HG03342 (cell line): ENCODE results near the gene ITPK1.

Experiments
- ATAC-seq: cut with Tn5 transposase; IDR thresholded peaks from one replicate; pipeline ENCODE4 v1.9.1; 2021; ENCODE audit warnings: mild to moderate bottlenecking, moderate library complexity; ENCODE audit not compliant: unreplicated experiment

The ITPK1 gene

DNA sequence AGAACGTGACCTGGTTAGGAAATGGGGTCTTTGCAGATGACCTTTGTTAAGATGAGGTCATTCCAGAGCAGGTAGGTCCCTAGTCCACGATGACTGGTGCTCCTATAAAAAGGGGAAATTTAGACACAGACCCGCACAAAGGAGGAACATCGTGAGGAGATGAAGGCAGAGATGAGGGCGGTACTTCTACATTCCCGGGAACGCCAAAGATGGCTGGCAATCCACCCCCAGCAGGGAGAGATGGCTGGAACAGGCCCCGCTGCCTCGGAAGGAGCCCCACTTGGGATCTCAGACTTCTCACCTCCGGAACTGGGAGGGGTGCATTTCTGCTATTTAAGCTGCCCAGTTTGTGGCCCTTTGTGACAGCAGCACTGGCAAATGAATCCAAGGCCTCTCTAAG is 85.0 kb downstream of the ITPK1 start:
- ATAC-seq = no peak

DNA sequence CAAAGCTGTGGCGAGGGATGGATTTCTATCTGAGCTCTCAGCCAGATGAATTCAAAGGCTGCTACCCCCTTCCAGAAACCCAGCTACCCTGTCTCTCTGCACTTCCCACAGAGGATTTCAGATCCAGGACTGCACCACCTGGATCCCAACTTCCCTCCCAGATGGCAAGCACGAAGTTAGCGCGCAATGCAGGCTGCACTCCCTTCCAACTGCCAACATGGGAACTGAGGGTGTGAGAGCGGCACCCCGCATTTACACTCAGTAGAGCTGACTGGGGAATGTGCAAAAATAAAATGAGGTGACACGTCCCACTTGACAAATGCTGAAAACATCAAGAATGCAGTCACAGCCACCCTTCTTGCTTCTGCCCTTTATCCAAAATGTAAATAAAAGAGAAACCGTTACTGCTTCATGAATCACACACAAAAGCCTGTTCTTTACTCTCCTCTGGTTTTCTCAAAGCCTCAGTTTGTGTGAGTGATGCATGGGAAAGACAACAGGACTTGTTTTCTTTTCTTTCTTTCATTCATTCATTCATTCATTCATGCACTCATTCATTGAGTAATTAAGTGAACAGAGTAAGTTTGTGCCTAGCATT is 85.7 kb downstream of the ITPK1 start:
- ATAC-seq = no peak

DNA sequence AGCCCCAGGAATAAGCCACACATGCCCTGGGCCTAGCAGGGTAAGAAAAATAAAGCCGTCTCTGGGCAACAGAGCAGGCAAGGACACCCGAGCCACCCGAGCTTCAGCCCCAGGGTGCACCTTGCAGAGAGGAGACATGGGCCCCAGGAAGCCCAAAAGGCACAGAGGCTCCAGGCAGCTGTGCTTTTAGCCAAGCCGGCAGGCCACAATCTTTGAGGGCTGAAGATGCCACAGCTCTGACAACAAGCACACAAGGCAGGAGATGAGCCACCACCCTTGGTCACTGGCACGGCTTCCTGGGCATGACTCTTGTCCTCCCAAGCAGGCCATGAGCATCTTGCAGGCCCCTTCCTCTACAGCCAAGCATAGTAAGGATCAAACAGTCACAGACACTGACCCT is 86.3 kb downstream of the ITPK1 start:
- no peak for ATAC-seq

DNA sequence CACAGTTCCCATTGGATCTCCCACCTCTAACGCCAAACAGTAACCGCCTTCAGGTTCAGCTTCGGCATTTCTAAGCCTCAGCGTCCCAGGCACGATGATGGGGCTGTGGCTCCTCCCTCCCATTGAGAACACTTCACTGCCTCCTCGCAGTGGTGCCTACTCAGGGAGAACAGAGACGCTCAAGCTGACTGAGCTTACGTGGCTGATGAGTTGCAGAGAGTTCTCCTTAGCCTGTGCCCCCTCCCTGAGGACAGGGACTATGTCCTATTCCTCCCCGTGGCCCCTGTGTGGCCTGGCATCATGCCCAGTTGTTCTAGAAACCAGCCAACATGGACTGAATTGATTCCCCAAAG is 87.0 kb downstream of the ITPK1 start:
- ATAC-seq = no peak

DNA sequence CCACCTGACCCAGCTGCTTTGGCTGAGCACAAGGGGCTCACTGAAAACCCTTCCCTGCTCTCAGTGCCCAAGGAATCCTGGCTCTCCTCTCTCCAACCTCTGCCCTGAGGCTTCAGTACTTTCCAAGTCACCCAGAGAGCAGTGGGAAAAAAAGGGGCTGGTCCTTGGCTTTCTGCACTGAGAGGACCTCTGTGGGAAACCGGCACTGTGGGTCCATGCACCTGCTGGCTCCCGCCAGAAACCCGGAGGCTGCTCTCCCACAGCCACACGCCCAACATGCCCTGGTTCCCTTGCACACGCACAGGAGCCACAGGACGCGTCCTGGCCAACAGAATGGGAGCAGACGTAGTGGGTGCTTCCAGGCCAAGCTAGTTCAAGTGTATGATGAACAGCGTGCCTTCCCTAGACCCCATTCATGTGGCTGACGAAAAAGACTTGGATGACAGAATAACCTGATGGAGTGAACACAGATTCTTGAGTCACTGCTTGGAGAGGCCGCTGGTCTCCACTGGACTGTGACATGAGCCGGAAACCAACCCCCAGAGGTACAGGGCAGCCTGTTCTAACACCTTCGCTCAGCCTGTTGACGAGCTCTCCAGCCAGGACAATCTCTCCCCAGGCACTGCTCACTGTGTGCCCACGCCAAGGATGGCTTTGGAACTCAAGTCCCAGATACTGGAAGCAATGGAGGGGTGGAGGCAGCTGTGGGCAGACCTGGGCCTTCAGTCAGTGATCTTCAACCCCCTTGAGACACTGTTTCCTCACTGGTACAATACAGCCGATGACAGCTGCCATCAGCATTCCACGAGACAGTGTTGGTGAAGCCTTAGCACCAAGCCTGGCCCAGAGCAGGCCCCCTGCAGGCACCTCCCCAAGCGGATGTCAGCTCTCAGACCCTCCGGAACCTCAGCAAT is 87.7 kb downstream of the ITPK1 start:
- ATAC-seq = no peak

DNA sequence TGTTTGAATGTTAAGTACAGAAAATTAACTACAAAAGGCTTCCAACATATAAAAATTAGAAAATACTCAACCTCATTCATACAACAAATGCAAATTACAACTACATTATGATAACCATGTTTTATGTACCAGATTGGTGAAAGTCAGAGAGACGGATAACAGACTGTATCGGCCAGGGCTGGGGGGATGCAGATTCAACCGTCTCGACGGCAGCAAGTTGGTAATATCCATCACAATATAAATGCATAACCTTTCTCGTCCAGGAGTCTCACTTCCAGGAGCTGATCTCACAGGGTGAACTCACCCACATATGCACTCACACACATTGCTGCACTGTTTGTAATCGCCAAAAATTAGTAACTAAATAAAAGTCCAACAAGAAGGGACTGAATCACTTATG is 89.4 kb downstream of the ITPK1 start:
- ATAC-seq = no peak

DNA sequence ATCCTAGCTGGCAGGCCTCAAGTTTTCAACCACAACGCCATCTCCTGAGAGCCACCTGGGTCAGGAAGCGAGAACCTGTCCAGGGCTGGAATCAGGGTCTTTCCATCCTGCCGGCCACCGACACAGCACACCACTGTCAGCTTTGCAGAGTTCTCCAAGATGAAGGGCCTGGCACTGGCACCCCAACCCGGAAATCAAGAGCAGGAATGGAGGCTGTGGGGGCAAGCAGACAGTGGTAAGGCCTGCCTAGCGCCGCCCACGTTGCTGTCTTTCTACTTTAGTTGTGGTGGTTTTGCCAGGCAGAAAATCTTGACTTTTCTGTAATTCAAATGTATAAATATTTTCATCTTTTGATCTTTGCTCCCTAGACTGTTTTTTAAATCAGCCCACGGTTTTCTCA is 90.7 kb downstream of the ITPK1 start:
- no peak for ATAC-seq

DNA sequence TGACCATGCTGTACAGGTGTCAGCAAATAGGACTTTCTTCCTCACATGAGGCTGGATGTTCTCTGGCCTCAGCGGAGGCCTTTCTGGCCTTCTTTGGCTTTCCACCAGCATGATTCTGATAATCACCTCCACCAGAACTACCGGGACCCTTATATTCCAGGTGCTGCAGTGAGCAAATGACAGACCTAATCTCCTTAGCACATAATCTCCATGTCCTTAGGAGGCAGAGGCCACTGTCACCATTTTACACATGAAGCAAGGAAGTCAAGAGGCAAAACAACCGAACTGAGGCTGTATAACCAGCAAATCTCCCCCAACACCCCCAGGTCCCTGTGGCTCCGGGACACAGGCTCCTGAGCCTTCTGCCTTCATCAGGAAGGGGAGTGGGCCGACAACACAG is 91.2 kb downstream of the ITPK1 start:
- no peak for ATAC-seq

DNA sequence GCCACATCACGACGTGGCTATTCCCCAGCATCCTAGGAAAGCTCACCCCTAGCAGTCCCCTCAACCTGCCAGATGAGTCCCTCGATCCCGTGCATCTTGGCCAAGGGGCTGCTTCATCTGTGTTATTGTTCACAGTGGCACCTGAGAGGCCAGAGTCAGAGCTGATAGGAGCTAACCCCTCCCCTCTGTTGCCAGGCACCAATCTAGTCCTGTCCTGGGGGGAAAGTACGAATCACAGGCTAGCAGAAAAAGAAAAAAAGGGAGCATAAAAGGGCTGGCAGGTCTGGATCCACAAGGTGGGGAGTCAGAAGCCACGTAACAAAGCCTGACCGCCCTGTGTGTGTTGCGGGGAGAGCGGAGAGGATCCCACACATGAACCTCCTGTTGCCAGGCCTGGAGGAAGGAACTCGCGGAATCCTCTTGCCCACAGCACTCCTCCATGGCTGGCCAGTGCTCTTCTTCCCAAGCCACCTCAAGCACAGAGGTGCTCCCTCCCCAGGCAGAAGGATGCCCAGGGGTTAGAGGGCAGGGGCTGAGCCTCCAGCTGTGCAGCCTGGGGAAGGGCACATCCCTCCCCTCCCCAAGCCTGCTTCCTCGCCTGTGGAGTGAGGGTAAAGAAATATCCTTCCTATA is 91.8 kb downstream of the ITPK1 start:
- ATAC-seq = no peak

DNA sequence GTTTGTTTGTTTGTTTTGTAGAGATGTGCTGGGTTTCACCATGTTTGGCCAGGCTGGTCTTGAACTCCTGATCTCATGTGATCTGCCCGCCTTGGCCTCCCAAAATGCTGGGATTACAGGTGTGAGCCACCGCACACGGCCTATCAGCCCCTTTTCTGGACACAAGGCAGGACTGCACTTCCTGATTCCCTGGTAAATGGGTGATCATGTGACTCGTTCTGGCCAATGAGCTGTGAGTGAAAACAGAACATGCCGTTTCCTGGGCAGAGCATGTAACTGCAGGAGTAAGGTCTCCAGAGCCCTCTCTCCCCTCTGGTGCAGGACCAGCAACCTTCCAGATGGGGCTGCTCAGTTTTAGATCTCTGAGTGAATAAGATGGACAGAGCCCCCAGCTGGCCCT is 92.7 kb downstream of the ITPK1 start:
- no peak for ATAC-seq

DNA sequence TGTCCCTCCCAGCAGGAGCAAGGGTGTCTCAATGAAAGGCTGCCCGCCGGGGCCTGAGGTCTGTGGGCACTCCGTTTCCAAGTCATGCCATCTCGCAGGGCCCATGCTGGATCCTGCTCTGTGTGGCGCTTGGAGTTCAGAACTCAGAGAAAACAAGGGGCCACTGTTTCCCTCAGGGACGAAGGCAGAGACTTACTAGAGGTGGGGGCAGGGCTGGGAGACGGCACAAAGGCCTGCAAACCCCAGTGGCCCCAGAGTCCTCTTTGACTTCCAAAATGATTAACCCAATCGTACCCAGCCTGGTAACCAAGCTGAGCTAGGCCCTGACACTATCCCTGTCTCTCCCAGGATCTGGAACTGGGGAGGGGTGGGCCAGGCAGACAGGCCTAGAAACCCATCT is 95.8 kb downstream of the ITPK1 start:
- ATAC-seq = no peak

DNA sequence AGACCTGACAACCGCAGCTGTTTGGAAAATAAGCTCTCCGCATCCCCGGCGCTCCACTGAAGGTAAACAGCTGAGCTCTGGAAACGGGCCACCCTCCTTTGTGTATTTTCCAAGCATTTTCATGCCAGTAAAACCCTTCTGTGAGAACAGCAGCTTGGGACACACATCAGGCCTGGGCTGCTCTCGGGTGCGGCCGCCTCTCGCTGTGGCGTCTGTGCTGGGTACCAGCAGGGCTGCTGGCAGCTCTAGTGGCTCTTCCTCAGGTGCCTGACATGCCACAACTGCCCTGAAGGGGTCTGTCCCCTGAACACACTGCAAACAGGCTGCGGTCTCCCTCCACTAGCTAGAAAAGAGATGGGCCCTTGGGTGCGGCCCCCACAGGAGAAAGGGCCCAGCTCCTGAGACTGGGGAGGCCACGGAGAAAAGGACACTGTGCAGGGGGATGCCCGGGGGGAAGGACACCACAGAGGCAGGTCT is 96.3 kb downstream of the ITPK1 start:
- no peak for ATAC-seq

DNA sequence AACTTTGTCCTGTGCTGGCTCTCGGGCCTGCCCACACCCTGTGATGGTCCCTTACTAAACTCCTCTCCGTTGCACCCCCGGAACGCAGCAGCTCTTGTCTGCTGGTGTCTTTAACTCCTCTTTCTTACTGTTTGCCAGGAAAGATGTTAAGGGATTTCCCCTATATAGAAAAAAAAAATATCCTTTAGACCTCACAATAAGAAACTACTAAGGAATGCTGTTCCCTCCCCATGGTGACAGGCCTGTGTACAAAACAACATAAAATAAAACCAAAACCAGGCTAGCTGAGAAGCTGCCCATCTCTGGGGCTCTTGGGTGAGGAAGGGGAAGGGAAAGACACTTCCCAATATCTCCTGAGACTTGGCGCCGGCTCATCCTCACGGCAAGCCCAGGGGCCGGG is 97.4 kb downstream of the ITPK1 start:
- no peak for ATAC-seq

DNA sequence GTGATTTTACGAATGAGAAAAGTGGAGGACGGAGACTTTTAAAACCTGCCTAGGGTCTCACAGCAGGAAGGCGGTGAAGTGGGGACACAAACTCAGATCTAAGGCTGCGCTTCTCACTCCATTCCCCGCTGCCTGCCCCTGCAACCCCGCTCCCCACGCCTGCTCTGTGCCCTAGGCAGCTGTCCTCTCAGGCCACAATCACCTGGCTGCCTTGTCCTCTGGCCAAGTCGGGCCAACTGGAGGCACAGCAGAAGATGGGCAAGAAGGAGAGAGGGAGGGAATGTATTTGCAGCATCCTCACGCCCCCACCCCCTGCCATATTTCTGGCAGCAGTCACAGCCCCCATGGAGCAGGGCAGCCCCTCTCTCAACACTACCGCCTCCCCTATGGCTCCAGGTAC is 97.8 kb downstream of the ITPK1 start:
- ATAC-seq = no peak

DNA sequence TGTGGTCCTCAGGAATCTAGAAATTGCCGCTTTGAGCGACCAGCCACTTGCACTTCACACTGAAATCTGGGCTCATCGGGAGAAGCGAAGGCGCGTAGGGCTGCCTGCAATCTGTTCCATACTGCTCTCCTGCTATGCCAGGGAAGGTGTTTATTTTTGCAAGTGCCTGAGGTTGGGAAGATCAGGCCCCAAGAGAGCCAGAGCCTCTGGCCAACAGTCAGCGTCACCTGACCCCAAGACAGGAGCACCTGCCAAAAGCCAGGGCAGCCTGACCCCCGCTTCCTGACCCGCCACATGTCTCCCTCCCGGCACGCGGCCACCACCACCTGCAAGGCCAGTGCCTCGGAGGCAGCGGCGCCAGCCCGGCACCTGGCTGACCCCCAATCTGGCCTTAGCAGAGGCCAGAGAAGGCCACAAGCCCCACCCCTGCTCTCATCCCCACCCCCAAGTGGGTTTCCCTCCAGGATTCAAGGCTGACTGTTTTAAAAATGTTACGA is 98.4 kb downstream of the ITPK1 start:
- ATAC-seq = no peak

DNA sequence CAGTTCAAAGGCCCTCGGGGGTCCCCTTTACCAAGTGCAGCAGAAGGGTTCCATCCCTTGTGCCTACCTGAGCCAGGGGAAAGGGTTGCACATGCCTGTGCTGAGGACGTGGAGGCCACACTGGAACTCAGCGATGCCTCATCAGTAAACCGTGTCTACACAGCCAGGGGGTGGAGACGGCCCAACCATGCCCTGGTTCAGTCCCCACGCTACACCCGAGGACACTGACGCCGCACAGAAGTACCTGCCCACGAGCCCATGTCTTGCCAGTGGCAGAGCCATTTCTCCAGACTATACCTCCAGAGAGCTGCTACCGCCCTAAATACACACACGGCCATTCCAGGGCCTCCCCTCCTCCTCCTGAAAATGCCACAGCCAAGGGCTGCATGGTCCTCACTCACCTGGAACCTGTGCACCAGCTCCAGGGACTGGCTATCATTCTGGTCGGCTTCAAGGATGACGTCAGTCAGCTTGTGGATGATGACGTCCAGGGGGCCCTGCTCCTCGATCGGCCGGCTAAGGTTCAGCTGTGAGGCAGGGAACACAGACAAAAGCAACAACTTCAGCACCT is 99.4 kb downstream of the ITPK1 start:
- ATAC-seq = no peak

DNA sequence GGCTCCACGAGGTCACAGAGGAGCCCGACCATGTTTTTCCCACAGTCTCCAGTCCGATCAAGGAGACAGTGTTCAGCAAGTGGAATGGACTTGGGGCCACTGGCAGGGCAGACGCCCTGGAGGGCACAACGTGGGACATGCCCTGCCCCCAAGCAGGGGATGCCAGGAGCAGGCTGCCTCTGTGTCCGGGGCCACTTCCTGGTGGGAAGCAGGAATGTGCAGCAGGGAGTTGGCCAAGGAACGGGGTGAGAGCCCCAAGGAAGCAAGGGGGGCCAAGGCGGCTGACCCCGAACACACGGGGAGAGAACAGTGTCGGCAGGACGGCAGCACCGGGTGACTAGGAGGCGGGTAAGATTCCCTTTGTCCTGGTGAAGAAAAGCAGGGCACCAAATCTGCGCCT is 100.2 kb downstream of the ITPK1 start:
- no peak for ATAC-seq

DNA sequence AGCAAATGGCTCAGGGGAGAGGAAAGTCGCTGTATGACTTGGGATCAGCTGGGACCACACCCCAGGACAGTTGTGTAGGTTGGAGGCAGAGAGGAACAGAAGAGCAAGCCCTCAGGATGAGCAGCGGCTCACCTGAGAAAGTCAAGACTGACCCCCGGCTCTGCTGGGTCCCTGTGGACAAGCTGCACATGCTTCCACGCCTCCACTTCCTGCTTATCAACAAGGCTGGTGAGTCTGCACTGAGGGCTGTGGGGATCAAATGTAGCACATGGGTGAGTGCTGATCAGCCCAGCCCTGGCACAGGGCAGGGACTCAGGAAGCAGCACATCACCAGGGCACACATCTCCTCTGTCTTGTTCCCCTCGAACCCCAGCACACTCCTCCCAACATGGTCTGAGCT is 100.7 kb downstream of the ITPK1 start:
- no peak for ATAC-seq

DNA sequence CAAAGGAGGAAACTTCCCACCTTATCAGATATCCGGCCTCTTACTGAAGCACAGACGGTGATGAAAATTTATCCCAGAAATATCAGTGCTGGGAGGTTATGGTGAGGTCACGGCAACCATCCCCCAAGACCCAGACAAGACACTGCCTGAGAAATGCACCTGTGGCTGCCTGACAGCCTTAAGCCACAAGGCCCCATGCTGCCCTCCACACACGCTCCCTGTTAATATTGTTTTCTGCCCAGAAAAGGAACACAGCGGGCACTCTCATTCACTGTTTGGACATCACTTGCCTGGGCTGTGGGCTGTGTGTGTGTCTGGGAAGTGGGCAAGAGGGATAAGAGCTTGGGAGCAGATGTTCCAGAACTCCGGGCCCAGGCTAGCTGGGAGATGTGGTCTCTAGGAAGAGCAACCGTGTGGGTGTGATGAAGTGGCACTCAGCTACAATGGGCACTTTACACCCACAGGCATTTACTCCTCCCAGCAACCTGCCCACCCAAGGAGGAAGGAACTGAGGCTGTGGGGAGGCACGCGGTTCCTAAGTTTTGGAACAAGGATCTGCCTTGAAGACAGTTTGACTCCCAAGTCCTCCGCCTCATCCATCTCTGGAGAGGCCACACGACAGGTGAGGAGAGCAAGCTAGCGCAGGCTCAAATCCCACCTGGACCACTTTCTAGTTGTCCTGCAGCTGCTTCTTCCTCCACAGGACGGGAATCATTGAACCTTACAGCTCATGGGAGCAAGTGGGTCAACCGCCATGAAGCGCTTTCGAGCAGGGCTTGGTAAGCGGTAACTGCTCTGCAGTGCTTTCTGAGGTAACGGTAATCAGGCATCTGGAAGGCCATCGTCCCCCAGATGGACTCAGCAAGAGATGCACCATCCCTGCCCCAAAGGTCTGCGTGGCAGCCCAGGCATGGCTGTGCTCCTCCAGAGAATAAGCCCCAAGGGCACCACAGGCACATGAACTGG is 101.4 kb downstream of the ITPK1 start:
- ATAC-seq = no peak

DNA sequence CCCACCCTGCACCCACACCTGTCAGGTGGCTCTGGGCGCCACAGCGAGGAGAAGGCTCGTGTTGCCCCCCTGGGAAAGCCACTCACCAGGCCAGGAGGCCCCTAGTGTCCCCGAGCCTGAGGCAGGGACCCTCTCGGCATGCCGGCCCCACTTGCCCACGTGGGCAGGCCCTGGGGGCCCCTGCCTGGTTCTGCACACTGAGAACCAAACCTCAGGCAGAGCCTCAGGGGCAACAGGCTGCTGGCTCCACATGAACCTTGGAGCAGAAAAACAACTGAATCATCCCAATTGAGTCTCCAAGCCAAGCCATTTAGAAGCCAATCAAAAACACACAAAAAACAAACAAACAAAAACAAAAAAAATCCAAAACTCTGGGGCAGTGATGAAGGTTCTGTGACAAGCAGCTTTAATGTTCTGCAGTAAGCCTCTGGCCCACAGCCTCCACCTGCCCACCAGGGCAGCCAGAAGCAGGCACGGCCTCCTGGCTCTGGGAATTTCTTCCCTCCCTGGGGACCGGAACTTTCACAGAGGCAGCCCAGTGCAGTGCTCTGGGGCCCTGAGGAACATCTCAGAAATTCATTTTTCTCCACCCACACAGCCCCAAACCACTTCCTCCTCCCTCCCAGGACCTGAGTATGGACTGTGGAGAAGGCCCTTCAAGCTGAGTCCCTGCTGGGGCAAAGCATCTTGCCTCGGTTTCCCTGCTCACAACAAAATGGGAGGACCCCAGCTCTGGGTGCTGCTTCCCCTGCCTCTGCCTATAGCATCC is 102.6 kb downstream of the ITPK1 start:
- ATAC-seq = no peak
